Inflammatory macrophage treated with lipopolysaccharide for 4 hours (primary cell): ENCODE data around the gene KIAA1217.
"Not testable (repeated sequence)": the region's sequence is repeated elsewhere in the genome, so short reads cannot be mapped to it uniquely, and the experiment has no call there.

Source experiments
- DNase-seq: peaks from one replicate; pipeline ENCODE4 v3.0.0-alpha.2; 2020

KIAA1217 gene

DNA sequence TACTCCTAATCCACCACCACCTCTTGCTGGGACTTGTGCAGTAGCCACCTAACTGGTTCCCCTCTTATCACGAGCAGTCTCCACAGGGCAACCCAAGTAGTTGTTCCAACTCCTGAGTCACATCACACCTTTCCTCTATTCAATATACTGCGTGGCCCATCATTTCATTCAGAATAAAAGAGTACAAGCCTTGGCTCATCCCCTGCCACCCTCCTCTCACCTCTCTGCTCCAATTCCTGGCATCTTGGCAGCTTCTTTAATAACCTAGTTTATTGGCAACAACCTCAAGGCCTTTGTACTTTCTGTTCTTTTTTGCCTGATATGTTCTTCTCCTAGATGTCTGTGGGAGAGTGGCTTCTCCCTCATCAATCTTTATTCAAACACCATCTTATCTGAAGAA is 199.4 kb downstream of the KIAA1217 start:
- no peak for DNase-seq

DNA sequence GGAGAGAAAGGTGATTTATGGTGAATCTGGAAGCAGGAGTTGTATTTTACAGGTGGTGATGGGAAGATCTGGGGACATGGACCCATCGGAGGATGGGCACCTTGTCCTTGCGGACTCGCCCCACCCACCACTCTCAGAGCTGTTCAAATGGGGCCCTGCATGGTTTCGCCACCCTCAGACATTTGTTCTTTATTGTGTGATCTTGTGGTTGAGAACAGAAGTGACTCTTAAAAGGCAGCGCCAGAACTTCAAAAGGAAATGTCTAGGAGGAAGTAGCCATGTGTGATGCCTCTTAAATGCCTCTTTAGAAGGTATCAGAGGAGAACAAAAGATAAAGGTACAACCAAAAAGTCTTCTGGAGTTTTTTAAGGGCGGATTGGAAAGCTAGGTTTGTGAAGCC is 205.7 kb downstream of the KIAA1217 start:
- no peak for DNase-seq

GRCh38 chr10:24415455-24416125 is 206.7 kb downstream of the KIAA1217 start:
- DNase-seq: no peak

GRCh38 chr10:24416248-24416647 is 207.3 kb downstream of the KIAA1217 start:
- no peak for DNase-seq

- no peak for DNase-seq
These were observed 208.1 kb downstream of the KIAA1217 start for GRCh38 chr10:24417053-24417452.

GRCh38 chr10:24418532-24418931 is 209.6 kb downstream of the KIAA1217 start:
- DNase-seq: no peak

DNA sequence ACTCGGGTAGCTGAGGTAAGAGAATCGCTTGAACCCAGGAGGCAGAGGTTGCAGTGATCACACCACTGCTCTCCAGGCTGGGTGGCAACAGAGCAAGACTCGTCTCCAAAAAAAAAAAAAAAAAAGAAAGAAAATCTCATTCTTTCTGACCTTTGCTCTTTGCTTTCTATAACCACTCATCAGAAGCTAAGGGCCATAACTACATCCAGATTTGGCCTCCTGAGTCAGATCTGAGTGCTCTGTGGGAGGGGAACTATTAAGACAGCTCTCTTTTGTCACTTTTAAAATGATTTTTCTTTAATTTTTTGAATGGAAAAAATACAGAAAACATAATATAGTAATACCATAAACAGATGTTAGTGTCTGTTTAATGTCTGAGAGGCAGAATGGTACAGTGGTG is 210.1 kb downstream of the KIAA1217 start:
- no peak for DNase-seq

DNA sequence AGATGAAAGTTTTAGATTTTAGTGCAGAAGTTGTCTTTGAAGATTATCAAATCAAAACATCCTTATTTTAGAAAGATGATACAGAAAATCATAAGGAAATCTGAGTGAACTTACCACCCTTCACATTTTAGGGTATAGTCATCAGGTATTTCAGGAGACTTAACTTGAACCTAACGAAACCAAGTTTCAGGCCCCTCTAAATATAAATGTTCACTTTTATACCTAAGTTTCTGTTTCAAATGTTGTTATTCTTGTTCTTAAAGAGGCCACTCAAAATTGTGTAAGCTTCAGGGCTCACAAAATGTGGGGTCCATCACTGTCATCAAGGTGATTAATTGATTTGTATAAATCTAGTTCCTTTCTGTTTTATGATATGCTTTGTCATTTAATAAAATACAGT is 216.2 kb downstream of the KIAA1217 start:
- DNase-seq: no peak

DNA sequence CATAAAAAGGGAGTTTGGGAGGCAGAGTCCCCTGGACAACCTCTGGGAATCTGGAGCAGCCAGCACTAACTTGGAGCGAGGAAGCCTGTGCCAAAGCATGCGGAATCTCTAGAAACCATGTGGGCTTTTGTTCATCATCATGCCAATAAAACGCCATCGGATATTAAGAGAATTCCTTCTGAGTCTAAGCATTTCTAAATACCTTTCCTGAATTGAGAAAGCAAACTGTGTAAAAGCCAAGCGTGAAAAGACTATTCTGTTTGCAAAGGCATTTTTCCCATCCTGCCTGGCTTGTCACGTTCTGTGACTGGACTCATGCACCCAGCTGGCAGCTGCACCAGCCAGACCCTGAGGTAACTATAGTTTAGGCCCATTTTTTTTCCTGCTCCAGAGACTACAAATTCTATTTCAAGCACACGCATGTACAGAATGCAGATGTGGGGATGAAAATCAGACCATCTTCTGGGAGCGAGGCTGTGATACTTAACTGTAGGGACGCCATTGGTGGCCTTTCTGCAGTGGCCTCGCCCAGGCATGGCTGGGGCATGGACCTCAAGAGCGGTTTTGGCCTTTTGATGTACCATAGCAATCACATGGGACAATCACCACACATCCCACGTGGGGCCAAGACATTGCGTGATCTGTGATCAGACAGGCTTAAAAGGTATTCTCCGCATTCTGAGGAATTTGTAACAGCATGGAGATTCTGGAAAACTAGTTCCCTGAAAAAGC is 218.9 kb downstream of the KIAA1217 start:
- DNase-seq: no peak

GRCh38 chr10:24428410-24428782 is 219.5 kb downstream of the KIAA1217 start:
- DNase-seq: no peak

GRCh38 chr10:24430591-24430990 is 221.7 kb downstream of the KIAA1217 start:
- no peak for DNase-seq

- DNase-seq: no peak
These were observed 223.8 kb downstream of the KIAA1217 start for GRCh38 chr10:24432478-24433416.

DNA sequence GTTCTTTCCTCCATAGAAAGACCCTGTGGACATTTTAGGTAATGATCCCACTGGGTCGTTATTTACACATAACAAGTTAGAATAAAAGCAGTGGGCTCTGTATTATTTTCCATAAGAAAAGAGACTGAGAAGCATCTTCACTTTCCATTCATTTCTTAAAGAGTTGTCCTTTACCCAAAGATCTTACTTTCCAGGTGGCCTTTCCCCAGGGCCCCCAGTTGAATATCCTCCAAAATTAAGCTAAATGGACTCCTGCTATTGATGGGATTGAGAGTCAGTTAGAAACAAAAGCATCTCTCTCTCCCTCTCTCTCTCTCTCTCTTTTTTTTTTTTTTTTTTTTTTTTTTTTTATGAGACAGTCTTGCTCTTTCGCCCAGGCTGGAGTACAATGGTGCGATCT is 224.8 kb downstream of the KIAA1217 start:
- DNase-seq: no peak

DNA sequence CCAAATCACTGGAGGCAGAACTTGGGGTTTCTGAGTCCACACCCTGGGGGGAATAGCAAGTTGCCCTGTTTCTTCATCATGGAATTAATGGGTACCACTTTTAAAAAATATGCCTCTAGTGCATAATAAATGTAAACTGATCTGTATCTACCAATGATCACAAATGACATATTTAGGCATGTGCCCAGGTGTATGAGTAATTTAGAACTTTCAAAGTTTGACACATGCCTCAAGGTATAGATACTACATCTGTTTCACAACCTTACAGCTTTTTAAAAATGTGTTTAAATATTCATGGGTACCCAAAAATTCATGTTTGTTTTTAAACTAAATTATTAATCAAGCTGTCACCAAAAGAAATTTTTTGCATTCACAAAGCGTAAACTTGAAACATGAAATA is 226.0 kb downstream of the KIAA1217 start:
- DNase-seq: no peak

DNA sequence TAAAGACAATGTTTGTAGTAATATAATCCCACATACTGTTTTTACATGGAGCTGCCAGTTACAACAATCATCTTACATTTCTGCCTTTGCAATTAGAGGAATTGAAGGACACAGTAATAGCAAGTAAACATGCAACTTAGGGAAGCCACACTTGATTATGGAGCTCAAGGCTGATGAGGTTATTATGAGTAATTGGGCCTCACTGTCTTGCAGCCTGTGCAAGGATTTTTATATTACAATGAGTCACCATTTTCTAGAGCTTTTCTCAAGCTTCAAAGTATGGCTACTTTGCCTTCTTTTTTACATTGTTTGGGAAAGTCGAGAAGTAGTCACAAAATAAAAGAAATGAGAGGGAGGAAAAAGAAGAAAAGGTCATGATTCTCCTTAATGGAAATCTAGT is 226.4 kb downstream of the KIAA1217 start:
- no peak for DNase-seq

- DNase-seq: no peak
These were observed 228.4 kb downstream of the KIAA1217 start for GRCh38 chr10:24437302-24437701.

DNA sequence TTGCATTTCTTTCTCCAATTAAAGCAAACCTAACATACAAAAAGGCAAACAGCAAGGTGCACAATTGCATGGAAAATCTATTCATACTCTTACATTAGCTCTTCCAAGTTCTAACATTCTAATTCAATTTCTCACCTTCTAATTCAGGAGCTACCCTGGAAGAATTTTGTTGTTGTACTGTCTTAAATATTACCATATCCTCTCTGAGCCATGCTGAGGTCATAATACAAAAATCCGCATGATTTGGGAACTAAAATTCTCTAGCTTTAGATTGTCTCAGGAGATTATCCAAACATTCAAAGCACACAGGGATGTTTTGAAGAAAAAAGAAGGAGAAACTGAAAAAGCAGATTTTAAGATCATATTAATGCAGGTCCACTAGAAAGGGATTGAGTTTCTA is 229.9 kb downstream of the KIAA1217 start:
- DNase-seq: no peak

GRCh38 chr10:24439935-24440334 is 231.0 kb downstream of the KIAA1217 start:
- no peak for DNase-seq

DNA sequence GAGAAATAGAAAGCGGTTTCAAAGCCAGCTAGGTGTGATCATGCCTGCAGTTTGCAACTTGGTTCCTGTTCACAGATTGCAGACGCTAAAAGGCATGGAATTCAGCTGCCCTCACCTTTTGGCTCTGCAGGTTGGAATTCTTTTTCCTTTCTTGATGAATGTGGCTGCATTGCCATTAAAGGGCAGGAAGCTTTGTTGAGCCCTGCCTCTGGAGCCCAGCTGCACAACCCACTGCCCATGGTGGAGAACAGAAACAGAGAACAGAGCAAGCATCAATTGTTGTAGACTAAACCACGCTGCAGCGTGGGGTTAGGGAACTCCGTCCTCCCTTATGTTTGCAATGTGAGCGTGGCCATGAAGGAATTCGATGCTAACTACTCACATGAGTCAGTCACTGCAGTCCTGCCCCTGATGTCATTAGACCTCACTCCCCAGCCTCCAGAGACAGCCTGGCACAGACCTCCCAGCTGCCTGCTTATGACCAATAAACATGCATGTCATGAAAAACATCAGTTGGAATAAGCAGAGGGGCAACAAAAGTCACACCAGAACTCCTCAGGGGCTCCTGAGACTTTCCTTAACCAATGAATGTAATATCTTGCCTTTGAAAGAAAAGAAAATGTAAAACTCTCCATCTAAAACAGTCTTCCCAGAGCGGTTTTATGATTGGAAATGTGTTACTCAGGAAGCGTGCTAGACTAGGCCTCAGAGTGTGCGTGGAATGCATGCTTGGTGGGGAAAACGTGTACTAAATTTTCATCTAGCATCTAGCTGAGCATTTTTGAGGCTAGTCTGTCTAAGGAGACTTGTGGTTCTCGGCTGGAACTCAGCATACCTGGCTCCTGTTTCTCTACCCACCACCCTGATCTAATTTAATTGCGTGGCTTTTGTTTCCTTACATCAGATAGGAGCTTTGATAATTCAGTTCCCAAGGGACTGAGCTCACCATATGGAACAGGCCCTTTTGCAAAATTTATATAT is 232.2 kb downstream of the KIAA1217 start:
- DNase-seq: no peak

- DNase-seq: no peak
These were observed 233.3 kb downstream of the KIAA1217 start for GRCh38 chr10:24442234-24442633.

GRCh38 chr10:24442641-24443174 is 233.8 kb downstream of the KIAA1217 start:
- not testable (repeated sequence) for DNase-seq

DNA sequence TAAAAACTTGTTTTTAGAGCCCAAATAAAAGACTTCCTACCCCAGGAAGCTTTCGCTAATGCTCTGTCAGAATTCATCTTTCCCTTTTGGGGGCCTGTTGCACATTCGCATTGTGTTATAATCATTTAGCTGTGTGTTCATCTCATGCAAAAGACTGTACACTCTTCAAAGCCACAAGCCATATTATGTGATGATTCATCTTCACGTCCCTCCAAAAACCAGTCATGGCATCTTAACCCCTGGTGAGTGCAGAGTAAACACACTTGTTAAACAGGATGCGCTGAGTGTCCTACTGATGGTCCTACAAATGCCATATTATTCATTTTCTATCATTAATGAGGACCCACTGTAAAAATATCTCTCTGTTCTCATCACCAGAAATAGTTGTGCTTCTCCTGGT is 235.4 kb downstream of the KIAA1217 start:
- no peak for DNase-seq
